Measurements from ENCODE around the gene OR2F2.

OR2F2 gene

GRCh38 chr7:143983960-143984359 lies 48.9 kb downstream of the OR2F2 start:
- TF ChIP-seq TAF1 (IDR thresholded peaks at IDR 0.05; ENCODE audit: borderline replicate concordance, insufficient read depth, low read length), result no peak
- no peak for TF ChIP-seq REST (IDR thresholded peaks at IDR 0.05; ENCODE audit: insufficient read depth in 1 of 2, low read depth in 2 of 2, low read length in 2 of 2)
- no peak for TF ChIP-seq SIN3A (IDR thresholded peaks at IDR 0.05; ENCODE audit: borderline replicate concordance, insufficient read depth, low read length)
- no peak for TF ChIP-seq FOXP2 (optimal IDR thresholded peaks at IDR 0.05; ENCODE audit: borderline replicate concordance, extremely low read depth, extremely low read length, insufficient read depth)
- TF ChIP-seq POLR2AphosphoS5 (IDR thresholded peaks at IDR 0.05; ENCODE audit: low read depth, low read length), result no peak
